Measurements from ENCODE around the gene LRP1.

LRP1 gene

GRCh38 chr12:57150400-57151000 is 22.2 kb downstream of the LRP1 start:
- Mint-ChIP-seq H3K4me3 (no peak overlapping the region), H3K27ac (no peak overlapping the region), H3K36me3 (no peaks in the 10 kb centered on the region), H3K9me3 (no peaks in the 10 kb centered on the region), H3K4me1 (peaks cover 11% of the 10 kb centered on the region), H3K27me3 (no peaks in the 10 kb centered on the region)
- ATAC-seq: no peak

DNA sequence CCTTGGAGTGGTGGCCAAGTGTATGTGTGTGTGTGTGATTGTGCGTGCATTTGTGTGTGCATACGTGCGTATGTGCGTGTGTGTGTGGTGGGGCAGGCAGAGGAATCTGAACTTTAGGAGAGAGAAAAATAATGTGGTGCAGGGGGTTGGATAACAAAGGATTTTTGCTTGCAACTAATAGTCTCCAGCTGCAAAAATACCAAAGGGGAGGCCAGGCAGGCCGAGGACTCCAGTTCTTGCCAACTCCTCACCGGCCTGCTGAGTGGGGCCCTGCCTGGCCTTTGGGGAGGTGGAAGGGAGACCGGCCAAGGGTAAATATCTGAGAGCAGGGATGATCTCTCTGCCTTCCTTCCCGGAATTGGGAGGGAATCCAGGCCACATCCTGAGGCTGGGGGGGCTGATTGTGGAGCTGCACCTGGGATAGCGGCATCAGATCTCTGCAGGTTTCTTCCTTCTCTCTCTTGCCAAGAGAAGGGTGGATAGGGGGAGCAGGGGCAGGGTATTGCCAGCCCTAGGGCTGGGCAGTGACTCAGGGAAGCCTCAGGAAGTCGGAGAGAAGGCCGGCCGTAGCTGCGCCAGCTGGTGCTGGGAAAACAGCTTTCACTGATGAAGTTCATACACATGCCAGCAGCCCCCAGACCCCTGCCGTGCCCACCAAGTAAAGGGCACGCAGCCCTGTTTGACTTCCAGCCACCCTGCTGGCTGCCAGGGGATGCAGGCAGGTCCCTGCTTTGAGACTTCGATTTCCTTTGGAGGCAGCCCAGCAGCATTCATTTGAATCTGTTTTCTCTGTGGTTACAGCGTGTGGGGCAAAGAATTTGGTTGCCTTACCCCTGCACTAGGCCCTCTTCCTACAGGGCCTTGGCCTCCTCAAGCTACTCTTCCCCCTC is 23.7 kb downstream of the LRP1 start:
- no peak overlapping the region for H3K4me3 Mint-ChIP-seq
- H3K4me1 Mint-ChIP-seq: peaks cover 6% of the 10 kb centered on the region
- H3K9me3 Mint-ChIP-seq: no peaks in the 10 kb centered on the region
- H3K36me3 Mint-ChIP-seq: no peaks in the 10 kb centered on the region
- no peak for ATAC-seq
- no peak overlapping the region for H3K27ac Mint-ChIP-seq
- peaks cover 7% of the 10 kb centered on the region for H3K27me3 Mint-ChIP-seq

DNA sequence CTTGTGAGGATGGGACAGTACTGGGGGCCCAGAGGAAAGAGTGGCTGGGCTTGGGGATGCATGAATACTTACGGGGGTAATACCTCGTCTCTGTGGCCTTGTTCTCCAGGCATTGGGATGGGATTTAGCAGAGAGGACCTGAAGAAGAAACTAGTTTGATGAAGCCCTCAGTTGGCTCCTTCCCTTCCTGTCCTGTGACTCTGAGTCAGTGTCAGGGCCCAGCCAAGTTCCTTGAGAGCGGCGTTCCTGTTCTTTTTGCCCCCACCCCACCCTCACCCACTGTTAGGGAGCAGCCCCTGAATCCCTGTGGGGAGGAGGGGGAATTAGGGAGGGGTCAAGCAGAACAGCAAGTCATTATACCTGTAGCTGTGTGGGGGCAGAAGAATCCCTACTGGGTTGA is 24.4 kb downstream of the LRP1 start:
- no peak overlapping the region for H3K27ac Mint-ChIP-seq
- H3K27me3 Mint-ChIP-seq: peaks cover 13% of the 10 kb centered on the region
- ATAC-seq: no peak
- no peaks in the 10 kb centered on the region for H3K36me3 Mint-ChIP-seq
- peaks cover 10% of the 10 kb centered on the region for H3K4me1 Mint-ChIP-seq
- H3K4me3 Mint-ChIP-seq: no peak overlapping the region
- H3K9me3 Mint-ChIP-seq: no peaks in the 10 kb centered on the region

GRCh38 chr12:57153415-57153997 is 25.2 kb downstream of the LRP1 start:
- H3K27ac Mint-ChIP-seq: no peak overlapping the region
- H3K4me3 Mint-ChIP-seq: no peak overlapping the region

DNA sequence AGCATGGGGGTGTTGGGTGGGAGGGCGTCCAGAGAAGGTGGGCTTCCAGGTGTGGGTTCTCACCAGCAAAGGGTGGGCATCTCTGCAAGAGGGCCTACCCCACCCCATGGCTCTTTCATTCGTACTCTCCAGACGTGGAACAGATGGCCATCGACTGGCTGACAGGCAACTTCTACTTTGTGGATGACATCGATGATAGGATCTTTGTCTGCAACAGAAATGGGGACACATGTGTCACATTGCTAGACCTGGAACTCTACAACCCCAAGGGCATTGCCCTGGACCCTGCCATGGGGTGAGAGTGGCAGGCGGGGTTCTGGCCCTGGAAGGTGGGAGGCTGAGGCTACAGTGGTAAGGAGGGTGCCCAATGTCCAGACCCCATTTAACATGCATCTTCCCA is 25.8 kb downstream of the LRP1 start:
- no peaks in the 10 kb centered on the region for H3K9me3 Mint-ChIP-seq
- no peak overlapping the region for H3K4me3 Mint-ChIP-seq
- no peak overlapping the region for H3K27ac Mint-ChIP-seq
- no peak for ATAC-seq
- no peaks in the 10 kb centered on the region for H3K36me3 Mint-ChIP-seq
- H3K4me1 Mint-ChIP-seq: peaks cover 16% of the 10 kb centered on the region
- H3K27me3 Mint-ChIP-seq: peaks cover 16% of the 10 kb centered on the region

More at GRCh38 chr12:57153415-57153997, 25.2 kb downstream of the LRP1 start:
- Mint-ChIP-seq H3K27me3 (peaks cover 16% of the 10 kb centered on the region), H3K4me1 (peaks cover 16% of the 10 kb centered on the region), H3K9me3 (no peaks in the 10 kb centered on the region), H3K36me3 (no peaks in the 10 kb centered on the region)
- ATAC-seq: no peak

DNA sequence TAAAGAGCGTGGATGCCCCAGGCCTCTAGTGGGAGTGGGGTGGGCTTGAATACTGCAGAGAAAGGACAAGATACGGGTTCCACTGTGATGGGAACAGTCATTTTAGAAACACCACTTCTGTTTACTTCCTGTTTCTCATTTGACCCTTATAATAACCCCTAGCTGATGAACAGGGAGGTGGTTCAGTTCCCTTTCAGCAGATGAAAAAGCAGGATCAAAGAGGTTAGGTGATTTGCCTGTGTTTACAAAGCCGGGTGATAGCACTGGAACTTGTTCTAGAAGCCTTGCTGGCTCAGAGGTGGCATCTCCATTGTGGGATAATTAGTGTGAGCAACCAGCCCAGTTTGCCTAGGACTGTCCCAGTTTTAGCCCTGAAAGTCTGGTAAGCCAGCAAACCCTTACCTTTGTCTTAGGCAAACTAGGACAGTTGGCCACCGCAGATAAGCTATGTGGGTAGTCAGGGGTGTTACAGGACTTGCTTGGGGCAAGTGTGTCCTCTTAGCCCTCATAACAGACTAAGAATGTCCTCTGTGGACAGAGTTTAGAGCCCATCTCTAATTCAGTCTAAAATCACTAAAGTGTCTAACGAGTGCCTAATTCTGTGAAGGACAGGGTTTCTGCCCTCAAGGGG is 26.6 kb downstream of the LRP1 start:
- Mint-ChIP-seq H3K9me3 (no peaks in the 10 kb centered on the region), H3K4me1 (peaks cover 16% of the 10 kb centered on the region), H3K27ac (no peak overlapping the region), H3K4me3 (no peak overlapping the region), H3K27me3 (peaks cover 16% of the 10 kb centered on the region), H3K36me3 (no peaks in the 10 kb centered on the region)
- peak; percentile 58 for ATAC-seq

DNA sequence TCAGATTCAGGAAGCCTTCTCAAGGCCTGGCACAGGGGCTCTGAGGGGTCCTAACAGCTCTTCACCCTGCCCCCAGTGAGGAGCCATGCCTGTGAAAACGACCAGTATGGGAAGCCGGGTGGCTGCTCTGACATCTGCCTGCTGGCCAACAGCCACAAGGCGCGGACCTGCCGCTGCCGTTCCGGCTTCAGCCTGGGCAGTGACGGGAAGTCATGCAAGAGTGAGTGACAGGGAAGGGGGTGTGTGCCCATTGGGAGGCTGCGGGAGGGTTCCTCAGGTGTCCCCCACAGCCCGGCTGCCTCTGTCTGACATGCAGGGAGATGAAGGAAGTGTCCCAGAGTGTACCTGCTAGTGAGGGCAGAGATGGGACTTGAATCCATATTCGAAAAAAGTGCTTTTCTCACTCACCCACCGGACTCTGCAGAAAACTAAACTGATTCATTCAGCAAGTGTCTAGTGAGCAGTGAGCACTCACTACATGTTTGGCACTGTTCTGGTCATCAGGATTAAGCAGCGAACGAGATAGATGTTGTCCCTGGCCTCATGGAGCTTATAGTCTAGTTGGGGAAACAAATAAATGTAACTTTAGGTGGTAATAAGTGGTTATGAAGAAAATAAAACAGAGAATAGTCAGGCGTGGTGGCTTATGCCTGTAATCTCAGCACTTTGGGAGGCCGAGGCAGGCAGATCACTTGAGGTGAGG is 28.6 kb downstream of the LRP1 start:
- Mint-ChIP-seq H3K36me3 (no peaks in the 10 kb centered on the region), H3K4me3 (no peak overlapping the region), H3K27me3 (peaks cover 16% of the 10 kb centered on the region), H3K4me1 (peaks cover 16% of the 10 kb centered on the region), H3K27ac (no peak overlapping the region), H3K9me3 (no peaks in the 10 kb centered on the region)
- ATAC-seq: no peak

- H3K27me3 Mint-ChIP-seq: peaks cover 16% of the 10 kb centered on the region
- H3K4me1 Mint-ChIP-seq: peaks cover 16% of the 10 kb centered on the region
- no peaks in the 10 kb centered on the region for H3K36me3 Mint-ChIP-seq
- H3K4me3 Mint-ChIP-seq: no peak overlapping the region
- ATAC-seq: peak; percentile 31
- no peak overlapping the region for H3K27ac Mint-ChIP-seq
- no peaks in the 10 kb centered on the region for H3K9me3 Mint-ChIP-seq
Measured at GRCh38 chr12:57157588-57158173, 29.4 kb downstream of the LRP1 start.

DNA sequence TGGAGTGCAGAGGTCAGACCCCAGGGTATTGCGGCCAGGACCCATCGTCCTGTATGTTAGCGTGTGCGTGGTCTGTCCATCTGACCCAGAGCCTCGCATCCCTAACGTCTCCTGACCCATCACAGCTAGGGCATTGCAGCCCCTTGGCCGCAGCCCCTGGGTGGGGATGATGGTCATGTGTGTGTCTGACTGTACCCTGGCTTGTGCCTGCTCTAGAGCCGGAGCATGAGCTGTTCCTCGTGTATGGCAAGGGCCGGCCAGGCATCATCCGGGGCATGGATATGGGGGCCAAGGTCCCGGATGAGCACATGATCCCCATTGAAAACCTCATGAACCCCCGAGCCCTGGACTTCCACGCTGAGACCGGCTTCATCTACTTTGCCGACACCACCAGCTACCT is 29.9 kb downstream of the LRP1 start:
- Mint-ChIP-seq H3K4me3 (no peak overlapping the region), H3K9me3 (no peaks in the 10 kb centered on the region), H3K27ac (no peak overlapping the region), H3K36me3 (no peaks in the 10 kb centered on the region), H3K4me1 (peaks cover 16% of the 10 kb centered on the region), H3K27me3 (peaks cover 16% of the 10 kb centered on the region)
- ATAC-seq: no peak

DNA sequence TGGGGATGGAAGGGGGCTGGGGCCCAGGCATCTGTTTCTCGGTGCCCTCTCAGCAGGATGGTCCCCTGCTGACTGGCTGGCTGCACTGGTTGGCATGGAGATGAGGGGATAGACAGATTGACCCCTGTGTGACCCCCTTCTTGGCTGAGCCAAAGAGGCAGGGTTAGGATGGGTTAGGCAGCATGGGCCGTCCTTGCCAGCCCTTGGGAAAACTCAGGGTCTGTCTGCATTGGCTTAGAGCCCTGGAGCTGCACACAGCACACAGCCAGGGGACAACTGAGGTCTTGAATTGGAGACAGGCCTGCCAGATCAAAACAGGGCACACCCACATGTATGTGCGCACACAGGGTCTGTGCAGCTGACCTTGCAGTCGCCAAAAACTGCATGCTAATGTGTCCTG is 30.4 kb downstream of the LRP1 start:
- Mint-ChIP-seq H3K9me3 (no peaks in the 10 kb centered on the region), H3K36me3 (no peaks in the 10 kb centered on the region), H3K27me3 (peaks cover 16% of the 10 kb centered on the region), H3K4me1 (peaks cover 16% of the 10 kb centered on the region), H3K4me3 (no peak overlapping the region), H3K27ac (no peak overlapping the region)
- no peak for ATAC-seq

DNA sequence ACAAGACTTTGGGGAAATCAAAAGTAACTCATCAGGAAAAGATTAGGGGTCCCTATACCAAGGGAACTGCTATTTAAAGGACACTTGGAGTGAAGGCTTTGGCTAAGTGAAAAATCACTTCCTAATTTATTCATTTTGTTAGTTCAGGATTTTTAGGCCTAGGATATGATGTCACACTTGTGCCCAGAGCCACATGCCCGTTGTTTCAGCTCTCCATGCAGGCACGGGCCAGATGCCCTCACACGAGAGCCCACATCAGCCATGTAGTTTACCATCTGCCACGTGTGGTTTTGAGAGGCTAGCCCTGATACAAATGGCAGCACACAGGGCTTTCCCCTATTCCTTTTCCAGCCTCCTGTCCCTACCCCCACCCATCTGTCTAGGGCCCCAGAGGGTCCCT is 31.0 kb downstream of the LRP1 start:
- ATAC-seq: no peak
- H3K27me3 Mint-ChIP-seq: peaks cover 16% of the 10 kb centered on the region
- no peak overlapping the region for H3K27ac Mint-ChIP-seq
- peaks cover 16% of the 10 kb centered on the region for H3K4me1 Mint-ChIP-seq
- H3K36me3 Mint-ChIP-seq: no peaks in the 10 kb centered on the region
- H3K4me3 Mint-ChIP-seq: no peak overlapping the region
- H3K9me3 Mint-ChIP-seq: no peaks in the 10 kb centered on the region

DNA sequence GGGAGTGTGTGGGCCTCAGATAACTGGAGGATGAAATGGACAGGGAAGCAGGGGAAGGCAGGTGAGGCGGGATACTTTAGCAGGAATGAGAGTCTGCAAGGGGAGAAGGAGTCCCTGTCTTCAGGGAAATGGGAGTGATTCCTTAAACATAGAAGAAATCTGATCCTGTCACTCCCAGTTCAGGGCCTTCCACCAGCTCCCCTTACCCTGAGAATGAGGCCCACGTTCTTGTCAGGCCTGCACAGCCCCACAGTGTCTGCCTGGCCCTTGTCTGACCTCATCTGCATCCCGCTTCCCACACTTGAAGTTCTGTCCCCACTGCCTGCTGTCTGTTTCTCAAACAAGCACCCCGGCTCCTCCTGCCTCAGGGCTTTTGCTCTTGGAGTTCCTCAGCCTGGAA is 31.8 kb downstream of the LRP1 start:
- Mint-ChIP-seq H3K36me3 (no peaks in the 10 kb centered on the region), H3K27ac (no peak overlapping the region), H3K27me3 (peaks cover 16% of the 10 kb centered on the region), H3K4me3 (no peak overlapping the region), H3K4me1 (peaks cover 10% of the 10 kb centered on the region), H3K9me3 (no peaks in the 10 kb centered on the region)
- ATAC-seq: no peak

DNA sequence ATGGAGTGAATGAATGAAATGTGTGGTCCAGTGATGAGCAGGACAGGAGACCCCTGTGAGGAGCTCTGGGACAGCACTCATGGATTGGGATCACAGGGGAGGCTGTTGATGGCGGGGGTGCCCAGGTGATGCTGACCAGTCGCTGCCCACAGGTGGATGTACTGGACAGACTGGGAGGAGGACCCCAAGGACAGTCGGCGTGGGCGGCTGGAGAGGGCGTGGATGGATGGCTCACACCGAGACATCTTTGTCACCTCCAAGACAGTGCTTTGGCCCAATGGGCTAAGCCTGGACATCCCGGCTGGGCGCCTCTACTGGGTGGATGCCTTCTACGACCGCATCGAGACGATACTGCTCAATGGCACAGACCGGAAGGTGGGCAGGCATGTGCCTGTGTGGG is 32.5 kb downstream of the LRP1 start:
- peaks cover 16% of the 10 kb centered on the region for H3K27me3 Mint-ChIP-seq
- no peaks in the 10 kb centered on the region for H3K36me3 Mint-ChIP-seq
- H3K4me1 Mint-ChIP-seq: peaks cover 10% of the 10 kb centered on the region
- H3K27ac Mint-ChIP-seq: no peak overlapping the region
- ATAC-seq: no peak
- no peak overlapping the region for H3K4me3 Mint-ChIP-seq
- H3K9me3 Mint-ChIP-seq: no peaks in the 10 kb centered on the region

GRCh38 chr12:57161491-57161890 is 33.2 kb downstream of the LRP1 start:
- Mint-ChIP-seq H3K4me1 (peaks cover 10% of the 10 kb centered on the region), H3K36me3 (no peaks in the 10 kb centered on the region), H3K9me3 (no peaks in the 10 kb centered on the region), H3K4me3 (no peak overlapping the region), H3K27ac (no peak overlapping the region), H3K27me3 (peaks cover 15% of the 10 kb centered on the region)
- ATAC-seq: no peak
